Measurements from ENCODE around the gene RALGAPA2. TPM values are rescaled to one million over a fixed set of nuclear protein-coding genes. Genes with fewer than 3 reads are reported as not detected.

Gene RALGAPA2
- total RNA-seq, 2 donors from 2014 or later = 40.2 to 45.4 TPM

DNA sequence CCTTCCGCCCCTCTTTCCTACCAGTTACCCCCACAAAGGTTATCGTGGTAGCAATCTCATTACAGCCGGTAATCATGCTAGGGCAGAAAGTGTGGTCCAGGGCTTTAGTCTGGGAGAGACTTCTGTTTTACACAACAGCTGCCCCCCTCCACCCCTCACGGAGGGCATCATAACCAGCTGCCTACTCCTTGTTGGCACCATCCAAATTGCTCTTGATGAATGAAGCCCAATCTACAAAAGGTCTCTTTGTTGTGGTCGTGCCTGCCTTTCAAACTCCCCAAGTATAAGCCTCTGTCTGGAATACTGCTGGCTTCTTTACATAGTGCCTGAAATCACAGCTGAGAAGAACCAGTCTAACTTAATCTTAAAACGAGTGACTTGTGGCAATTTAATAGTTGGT, 186.7 kb downstream of the RALGAPA2 start:
- WGBS, 2 donors = 77 to 85% methylated on average over 6 of the region's 6 CpGs

DNA sequence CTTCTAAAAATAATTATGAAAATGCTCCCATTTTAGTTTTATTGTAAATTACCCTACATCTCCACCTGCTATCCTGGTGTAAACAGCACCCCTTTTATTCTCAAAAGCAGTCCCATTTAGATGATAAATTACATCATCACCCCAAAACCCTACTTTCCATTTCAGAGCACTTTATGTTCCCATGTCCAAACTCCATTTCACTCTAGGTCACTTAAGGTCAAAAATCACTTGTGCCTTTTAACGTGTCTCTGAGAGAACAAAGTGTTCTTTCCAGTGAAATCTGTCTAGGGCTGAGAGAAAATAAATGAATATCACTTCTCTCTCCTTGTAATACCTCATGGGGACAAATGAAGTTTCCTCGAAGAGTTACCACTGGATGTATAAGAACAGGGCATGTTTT, 187.2 kb downstream of the RALGAPA2 start:
- DNase-seq = no peak
- 52 to 57% methylated on average over 2 of the region's 2 CpGs for WGBS, 2 donors

More for the DNA sequence above, 186.7 kb downstream of the RALGAPA2 start:
- intact Hi-C loops (cut with DNase I) = no loop called here
- Histone ChIP-seq H3K4me1 (no peaks in the 10 kb centered on the region), H3K36me3 (replicated peaks in 1 of 2; ENCODE audit: insufficient read depth in 1 of 2, low read depth in 2 of 2) (peaks cover 0 to 8% of the 10 kb centered on the region in 2 donors), H3K4me3 (no peak overlapping the region), H3K27me3 (no peaks in the 10 kb centered on the region), H3K27ac (peak overlapping the region in 1 of 4 donors; percentile 7), H3K9me3 (no peaks in the 10 kb centered on the region)
- DNase-seq (no peak), ATAC-seq (no peak)
- no peak for TF ChIP-seq POLR2A (IDR thresholded peaks at IDR 0.05)
- TF ChIP-seq, protein P1, sequence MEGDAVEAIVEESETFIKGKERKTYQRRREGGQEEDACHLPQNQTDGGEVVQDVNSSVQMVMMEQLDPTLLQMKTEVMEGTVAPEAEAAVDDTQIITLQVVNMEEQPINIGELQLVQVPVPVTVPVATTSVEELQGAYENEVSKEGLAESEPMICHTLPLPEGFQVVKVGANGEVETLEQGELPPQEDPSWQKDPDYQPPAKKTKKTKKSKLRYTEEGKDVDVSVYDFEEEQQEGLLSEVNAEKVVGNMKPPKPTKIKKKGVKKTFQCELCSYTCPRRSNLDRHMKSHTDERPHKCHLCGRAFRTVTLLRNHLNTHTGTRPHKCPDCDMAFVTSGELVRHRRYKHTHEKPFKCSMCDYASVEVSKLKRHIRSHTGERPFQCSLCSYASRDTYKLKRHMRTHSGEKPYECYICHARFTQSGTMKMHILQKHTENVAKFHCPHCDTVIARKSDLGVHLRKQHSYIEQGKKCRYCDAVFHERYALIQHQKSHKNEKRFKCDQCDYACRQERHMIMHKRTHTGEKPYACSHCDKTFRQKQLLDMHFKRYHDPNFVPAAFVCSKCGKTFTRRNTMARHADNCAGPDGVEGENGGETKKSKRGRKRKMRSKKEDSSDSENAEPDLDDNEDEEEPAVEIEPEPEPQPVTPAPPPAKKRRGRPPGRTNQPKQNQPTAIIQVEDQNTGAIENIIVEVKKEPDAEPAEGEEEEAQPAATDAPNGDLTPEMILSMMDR (IDR thresholded peaks at IDR 0.05) = no peak

DNA sequence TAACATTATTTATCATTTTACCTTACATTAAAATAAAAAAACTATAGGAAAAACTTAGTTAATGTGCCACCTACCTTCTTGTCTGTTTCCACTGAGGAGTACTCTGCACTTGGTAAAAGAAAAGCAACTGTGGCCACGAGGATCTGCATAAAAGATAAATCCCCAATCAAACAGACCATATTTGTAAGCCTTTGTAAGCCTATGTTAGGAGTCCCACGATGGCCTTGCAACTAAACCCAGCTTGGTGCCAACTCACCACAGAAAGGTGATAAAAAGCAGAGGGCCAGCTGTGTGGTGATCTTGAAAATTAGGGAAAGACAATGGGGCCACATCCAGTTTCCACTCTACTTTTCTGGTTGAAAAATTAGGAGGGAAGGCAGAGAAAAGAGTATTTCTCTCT, 187.7 kb downstream of the RALGAPA2 start:
- 29 to 40% methylated on average over 2 of the region's 2 CpGs for WGBS, 2 donors
- no peak overlapping the region for H3K27ac ChIP-seq
- no peaks in the 10 kb centered on the region for H3K9me3 ChIP-seq
- H3K4me1 ChIP-seq = no peaks in the 10 kb centered on the region
- ATAC-seq (no peak), DNase-seq (no peak)
- peaks cover 0 to 4% of the 10 kb centered on the region in 2 donors for H3K36me3 ChIP-seq (replicated peaks in 1 of 2; ENCODE audit: insufficient read depth in 1 of 2, low read depth in 2 of 2)
- no peaks in the 10 kb centered on the region for H3K27me3 ChIP-seq
- TF ChIP-seq POLR2A (IDR thresholded peaks at IDR 0.05) = no peak
- TF ChIP-seq, protein P1 (IDR thresholded peaks at IDR 0.05) = no peak
- no peak overlapping the region for H3K4me3 ChIP-seq
- intact Hi-C loops (cut with DNase I) = no loop called here

More for the DNA sequence above, 187.2 kb downstream of the RALGAPA2 start:
- Histone ChIP-seq H3K4me1 (no peaks in the 10 kb centered on the region), H3K36me3 (replicated peaks in 1 of 2; ENCODE audit: insufficient read depth in 1 of 2, low read depth in 2 of 2) (peaks cover 0 to 5% of the 10 kb centered on the region in 2 donors), H3K9me3 (no peaks in the 10 kb centered on the region), H3K4me3 (no peak overlapping the region), H3K27ac (peak overlapping the region in 1 of 4 donors; percentile 7), H3K27me3 (no peaks in the 10 kb centered on the region)
- no peak for TF ChIP-seq POLR2A (IDR thresholded peaks at IDR 0.05)
- TF ChIP-seq, protein P1 (IDR thresholded peaks at IDR 0.05) = no peak
- intact Hi-C loops (cut with DNase I) = no loop called here
- peak; percentile 9 for ATAC-seq

DNA sequence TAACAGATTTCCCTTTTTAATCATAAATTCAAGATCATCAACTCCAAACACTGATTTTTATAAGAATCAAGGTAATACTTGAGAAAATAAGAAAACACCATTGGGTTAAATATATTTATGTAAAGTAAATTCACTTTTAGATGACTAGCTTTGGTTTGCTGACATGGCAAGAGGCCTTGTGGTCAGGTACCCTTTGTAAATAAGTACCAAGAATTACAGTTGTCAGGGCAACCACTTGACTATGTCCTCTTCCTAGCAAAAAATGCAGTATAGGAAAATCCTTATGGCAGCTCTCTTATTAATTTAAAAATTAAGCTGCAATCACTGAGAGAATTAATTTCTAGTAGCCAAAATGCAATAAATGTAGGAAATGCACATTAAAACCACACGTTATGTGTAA, 190.7 kb downstream of the RALGAPA2 start:
- TF ChIP-seq, protein P1 (IDR thresholded peaks at IDR 0.05) = no peak
- no peak for TF ChIP-seq POLR2A (IDR thresholded peaks at IDR 0.05)
- Histone ChIP-seq H3K27ac (no peak overlapping the region), H3K36me3 (replicated peaks in 1 of 2; ENCODE audit: insufficient read depth in 1 of 2, low read depth in 2 of 2) (peaks cover 0 to 2% of the 10 kb centered on the region in 2 donors), H3K4me3 (no peak overlapping the region), H3K4me1 (peaks cover 10% of the 10 kb centered on the region), H3K9me3 (no peaks in the 10 kb centered on the region), H3K27me3 (no peaks in the 10 kb centered on the region)
- 94% methylated on average over 1 of the region's 1 CpG for WGBS, 2 donors
- DNase-seq (no peak), ATAC-seq (no peak)
- intact Hi-C loops (cut with DNase I) = no loop called here

GRCh38 chr20:20520776-20521175, 191.7 kb downstream of the RALGAPA2 start:
- TF ChIP-seq POLR2A (IDR thresholded peaks at IDR 0.05) = no peak
- TF ChIP-seq, protein P1 (IDR thresholded peaks at IDR 0.05) = no peak
- DNase-seq = no peak
- 92 to 97% methylated on average over 5 of the region's 5 CpGs for WGBS, 2 donors

More at GRCh38 chr20:20520776-20521175, 191.7 kb downstream of the RALGAPA2 start:
- no peaks in the 10 kb centered on the region for H3K9me3 ChIP-seq
- H3K27me3 ChIP-seq = no peaks in the 10 kb centered on the region
- intact Hi-C loops (cut with DNase I) = no loop called here
- H3K36me3 ChIP-seq (replicated peaks in 1 of 2; ENCODE audit: insufficient read depth in 1 of 2, low read depth in 2 of 2) = peaks cover 0 to 2% of the 10 kb centered on the region in 2 donors
- H3K27ac ChIP-seq = no peak overlapping the region
- H3K4me3 ChIP-seq = no peak overlapping the region
- no peak for ATAC-seq
- H3K4me1 ChIP-seq = peaks cover 10% of the 10 kb centered on the region

Measured in body of pancreas (tissue), 4 donors.